Endodermal cell (in vitro differentiated cells): ENCODE measurements around the gene STK16. TPM values are rescaled to one million over a fixed set of nuclear protein-coding genes. Genes with fewer than 3 reads are reported as not detected.

ENCODE experiments used
- DNase-seq: peaks from one replicate; pipeline ENCODE4 v3.0.0-alpha.2; 2017
- H3K27ac ChIP-seq: 2 replicates; pipeline ENCODE4 v1.5.1; 2013; ENCODE audit warnings: mild to moderate bottlenecking, low read depth, low read length, moderate library complexity
- H3K27me3 ChIP-seq: 2 replicates; pipeline ENCODE4 v1.6.1; 2013; ENCODE audit warnings: mild to moderate bottlenecking, low read length, moderate library complexity; ENCODE audit not compliant: insufficient read depth, control insufficient read depth, poor library complexity, severe bottlenecking
- H3K36me3 ChIP-seq: 2 replicates; pipeline ENCODE4 v1.7.0; 2013; ENCODE audit warnings: mild to moderate bottlenecking, low read length, moderate library complexity; ENCODE audit not compliant: control insufficient read depth, insufficient read depth
- H3K4me1 ChIP-seq: one replicate; pipeline ENCODE4 v1.7.0; 2013; ENCODE audit warnings: low read length; ENCODE audit not compliant: control insufficient read depth, insufficient read depth
- H3K4me3 ChIP-seq: 2 replicates; pipeline ENCODE4 v1.5.1; 2013; ENCODE audit warnings: mild to moderate bottlenecking, low read length, moderate library complexity
- H3K9ac ChIP-seq: 2 replicates; pipeline ENCODE4 v1.6.1; 2013; ENCODE audit warnings: mild to moderate bottlenecking, low read length, moderate library complexity; ENCODE audit not compliant: poor library complexity, severe bottlenecking; ENCODE audit errors: extremely low read depth
- H3K9me3 ChIP-seq: 2 replicates; pipeline ENCODE4 v1.6.1; 2013; ENCODE audit warnings: mild to moderate bottlenecking, low read length, moderate library complexity; ENCODE audit not compliant: control insufficient read depth
- H3K27ac Mint-ChIP-seq: 2 replicates; pipeline ENCODE4 v1.8.0; 2020; ENCODE audit warnings: mixed read lengths
- H3K27me3 Mint-ChIP-seq: 2 replicates; pipeline ENCODE4 v1.8.0; 2021; ENCODE audit warnings: mild to moderate bottlenecking, mixed read lengths; ENCODE audit not compliant: insufficient read depth
- H3K36me3 Mint-ChIP-seq: 2 replicates; pipeline ENCODE4 v1.8.0; 2020; ENCODE audit warnings: low read depth, mixed read lengths
- H3K4me1 Mint-ChIP-seq: 2 replicates; pipeline ENCODE4 v1.8.0; 2020; ENCODE audit warnings: mixed read lengths
- H3K4me3 Mint-ChIP-seq: 2 replicates; pipeline ENCODE4 v1.8.0; 2020; ENCODE audit warnings: mild to moderate bottlenecking, moderate library complexity, mixed read lengths
- H3K9me3 Mint-ChIP-seq: 2 replicates; pipeline ENCODE4 v1.8.0; 2020; ENCODE audit warnings: mild to moderate bottlenecking, mixed read lengths
- WGBS, 2 experiments: methylation state at CpG; one replicate each; pipeline versions ENCODE4 v1.1.5 to v1.1.7; 2013; ENCODE audit warnings: missing lambda C conversion rate in 2 of 2, mixed read lengths in 1 of 2; ENCODE audit not compliant: insufficient coverage in 1 of 2, insufficient read length in 1 of 2; 5-methylcytosine and 5-hydroxymethylcytosine counted together
- total RNA-seq, 2 donors: library from RNA; stranded (reverse); fragmentation: NEBNext Ultra II Directional in 1 of 2; extraction: Animal tissue kit (Norgen Biotek cat#: 25700) in 1 of 2; gene quantifications; 2 replicates in 1 of 2; 3 replicates in 1 of 2; pipeline ENCODE4 v1.2.1, GENCODE V29; 2021
- TF ChIP-seq, protein P1 (sequence below): fragments of 200-600 bp; sonication (generic); conservative IDR thresholded peaks from 2 replicates; pipeline ENCODE4 v1.5.0; 2021; ENCODE audit warnings: antibody characterized with exemption, mild to moderate bottlenecking

Gene STK16
- total RNA-seq, 2 donors from 2014 or later: 27.3 to 37.7 TPM

DNA sequence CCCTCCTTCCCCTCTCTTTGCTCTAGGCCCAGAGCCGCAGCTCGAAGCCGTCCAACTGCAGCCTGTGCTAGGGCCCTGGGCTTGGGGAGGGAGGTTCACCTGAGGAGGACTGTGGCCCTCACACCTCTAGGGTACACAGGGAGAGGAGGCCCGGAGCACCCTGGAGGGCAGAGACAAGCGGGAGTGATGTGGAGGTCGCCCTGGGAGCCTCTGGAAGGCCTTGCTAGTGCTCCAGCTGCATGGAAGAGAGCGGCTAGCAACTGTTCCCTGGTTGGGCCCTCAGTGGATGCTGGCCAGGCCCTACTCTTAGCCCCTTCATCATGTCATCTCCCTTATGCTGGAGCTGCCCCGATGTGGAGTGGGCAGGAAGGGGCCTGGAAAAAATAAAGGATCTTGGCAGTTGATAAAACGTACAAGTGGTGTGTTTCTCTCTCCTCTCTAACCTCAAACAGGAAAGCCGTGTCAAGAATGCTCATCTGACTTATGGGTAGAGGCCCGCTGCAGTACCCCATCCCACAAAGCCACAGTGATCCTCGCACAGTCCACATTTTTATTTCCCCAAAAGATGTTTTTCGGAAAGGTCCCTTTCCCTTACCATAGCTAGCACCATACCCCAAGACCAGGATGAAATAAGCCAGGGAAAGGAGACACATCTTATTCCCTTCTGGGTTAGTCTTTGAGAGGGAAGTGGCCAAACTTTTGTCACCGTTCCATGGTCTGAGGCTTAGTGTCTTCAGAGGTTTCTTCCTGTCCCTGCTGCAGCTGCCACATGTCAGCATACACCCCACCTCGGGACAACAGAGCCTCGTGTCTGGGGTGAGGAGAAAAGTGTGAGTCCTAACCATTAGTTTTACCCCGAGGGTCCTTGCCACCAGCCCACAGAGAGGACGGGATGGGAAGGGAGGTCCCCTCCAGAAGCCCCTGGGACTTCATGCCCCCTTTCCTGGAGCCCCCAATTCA is 35.8 kb upstream of the STK16 start:
- Mint-ChIP-seq H3K36me3 (peaks cover 44% of the 10 kb centered on the region), H3K27me3 (peaks cover 2% of the 10 kb centered on the region)

DNA sequence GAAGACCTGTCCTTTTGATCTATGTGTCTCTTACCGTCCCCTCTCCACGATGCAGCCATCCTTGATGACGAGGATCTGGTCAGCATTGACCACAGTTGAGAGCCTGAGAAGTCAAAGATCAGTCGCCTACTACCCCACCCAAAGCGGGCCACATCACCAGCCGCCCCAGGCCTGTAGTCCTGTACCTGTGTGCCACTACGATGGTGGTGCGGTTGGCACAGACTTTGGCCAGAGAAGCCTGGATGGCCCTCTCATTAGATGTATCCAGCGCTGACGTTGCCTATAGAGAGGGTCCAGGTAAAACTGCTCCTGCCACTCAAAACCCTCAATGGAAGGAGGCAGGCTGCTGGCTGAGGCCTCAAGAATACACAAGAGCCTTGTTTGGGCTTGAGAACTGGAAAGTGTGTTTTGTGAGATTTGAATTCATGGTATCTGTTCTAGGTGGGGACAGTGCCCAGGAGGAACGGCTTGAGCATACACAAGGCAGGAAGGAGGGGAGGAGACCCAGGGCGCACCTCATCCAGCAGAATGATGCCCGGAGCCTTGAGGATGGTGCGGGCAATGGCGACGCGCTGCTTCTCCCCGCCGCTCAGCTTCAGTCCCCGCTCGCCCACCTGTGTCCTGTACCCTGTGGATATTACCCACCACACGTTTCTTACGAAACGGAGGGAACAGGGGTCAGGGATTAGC is 34.9 kb upstream of the STK16 start:
- DNase-seq: no peak
- Histone ChIP-seq H3K9ac (no peak overlapping the region), H3K27ac (no peak overlapping the region), H3K27me3 (no peaks in the 10 kb centered on the region), H3K36me3 (peaks cover 62% of the 10 kb centered on the region), H3K4me1 (no peaks in the 10 kb centered on the region), H3K4me3 (no peak overlapping the region), H3K9me3 (no peaks in the 10 kb centered on the region)
- no peaks in the 10 kb centered on the region for H3K9me3 Mint-ChIP-seq
- H3K27ac Mint-ChIP-seq: peak overlapping the region; percentile 36
- H3K4me3 Mint-ChIP-seq: no peak overlapping the region
- H3K4me1 Mint-ChIP-seq: peaks cover 6% of the 10 kb centered on the region
- H3K36me3 Mint-ChIP-seq: peaks cover 50% of the 10 kb centered on the region
- 93 to 96% methylated on average over 23 to 24 of the region's 24 CpGs for WGBS, 2 experiments
- TF ChIP-seq, protein P1, sequence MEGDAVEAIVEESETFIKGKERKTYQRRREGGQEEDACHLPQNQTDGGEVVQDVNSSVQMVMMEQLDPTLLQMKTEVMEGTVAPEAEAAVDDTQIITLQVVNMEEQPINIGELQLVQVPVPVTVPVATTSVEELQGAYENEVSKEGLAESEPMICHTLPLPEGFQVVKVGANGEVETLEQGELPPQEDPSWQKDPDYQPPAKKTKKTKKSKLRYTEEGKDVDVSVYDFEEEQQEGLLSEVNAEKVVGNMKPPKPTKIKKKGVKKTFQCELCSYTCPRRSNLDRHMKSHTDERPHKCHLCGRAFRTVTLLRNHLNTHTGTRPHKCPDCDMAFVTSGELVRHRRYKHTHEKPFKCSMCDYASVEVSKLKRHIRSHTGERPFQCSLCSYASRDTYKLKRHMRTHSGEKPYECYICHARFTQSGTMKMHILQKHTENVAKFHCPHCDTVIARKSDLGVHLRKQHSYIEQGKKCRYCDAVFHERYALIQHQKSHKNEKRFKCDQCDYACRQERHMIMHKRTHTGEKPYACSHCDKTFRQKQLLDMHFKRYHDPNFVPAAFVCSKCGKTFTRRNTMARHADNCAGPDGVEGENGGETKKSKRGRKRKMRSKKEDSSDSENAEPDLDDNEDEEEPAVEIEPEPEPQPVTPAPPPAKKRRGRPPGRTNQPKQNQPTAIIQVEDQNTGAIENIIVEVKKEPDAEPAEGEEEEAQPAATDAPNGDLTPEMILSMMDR: no peak
- no peaks in the 10 kb centered on the region for H3K27me3 Mint-ChIP-seq

More for the DNA sequence above, 35.8 kb upstream of the STK16 start:
- DNase-seq: no peak
- no peak overlapping the region for H3K4me3 Mint-ChIP-seq
- 92 to 95% methylated on average over 11 to 18 of the region's 18 CpGs for WGBS, 2 experiments
- no peaks in the 10 kb centered on the region for H3K4me1 ChIP-seq
- TF ChIP-seq, protein P1: no peak
- H3K4me1 Mint-ChIP-seq: peaks cover 6% of the 10 kb centered on the region
- peaks cover 54% of the 10 kb centered on the region for H3K36me3 ChIP-seq
- H3K4me3 ChIP-seq: no peak overlapping the region
- H3K27me3 ChIP-seq: no peaks in the 10 kb centered on the region
- H3K27ac Mint-ChIP-seq: no peak overlapping the region
- H3K9ac ChIP-seq: no peak overlapping the region
- no peak overlapping the region for H3K27ac ChIP-seq
- peaks cover 1% of the 10 kb centered on the region for H3K9me3 Mint-ChIP-seq
- H3K9me3 ChIP-seq: no peaks in the 10 kb centered on the region

DNA sequence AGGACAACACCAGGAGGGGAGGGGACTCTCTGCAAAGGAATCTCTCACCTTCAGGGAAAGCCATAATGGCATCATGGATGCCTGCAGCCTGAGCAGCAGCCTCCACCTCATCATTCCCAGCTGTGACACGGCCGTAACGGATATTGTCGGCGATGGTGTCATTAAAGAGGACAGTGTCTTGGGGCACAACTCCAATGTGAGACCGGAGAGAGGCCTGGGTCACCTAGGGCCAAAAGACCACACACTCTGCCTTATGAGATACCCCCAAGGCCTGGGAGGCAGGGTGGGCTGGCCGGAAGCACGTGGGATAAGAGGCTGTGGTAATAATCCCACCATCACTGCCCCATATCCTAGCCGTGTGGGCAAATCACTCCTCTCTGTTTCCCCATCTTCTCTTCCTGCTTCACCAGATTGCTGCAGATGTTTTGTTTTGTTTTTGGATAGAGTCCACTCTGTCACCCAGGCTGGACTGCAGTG is 34.4 kb upstream of the STK16 start:
- Mint-ChIP-seq H3K4me3 (no peak overlapping the region), H3K27ac (peak overlapping the region; percentile 36)
- 92 to 95% methylated on average over 6 to 9 of the region's 9 CpGs for WGBS, 2 experiments

More for the DNA sequence above, 34.4 kb upstream of the STK16 start:
- Histone ChIP-seq H3K9ac (no peak overlapping the region), H3K36me3 (peaks cover 65% of the 10 kb centered on the region), H3K4me3 (no peak overlapping the region), H3K4me1 (no peaks in the 10 kb centered on the region), H3K27ac (no peak overlapping the region), H3K27me3 (no peaks in the 10 kb centered on the region), H3K9me3 (no peaks in the 10 kb centered on the region)
- TF ChIP-seq, protein P1: no peak
- Mint-ChIP-seq H3K27me3 (no peaks in the 10 kb centered on the region), H3K36me3 (peaks cover 50% of the 10 kb centered on the region), H3K9me3 (no peaks in the 10 kb centered on the region), H3K4me1 (peaks cover 6% of the 10 kb centered on the region)
- no peak for DNase-seq
